Pancreas (tissue), 10 donors: ENCODE measurements around the gene PHF12. TPM values are rescaled to one million over a fixed set of nuclear protein-coding genes. Genes with fewer than 3 reads are reported as not detected.
A peak's percentile ranks its signal among the peaks of the same experiment; 100 is the strongest.

ENCODE experiments used
- ATAC-seq, 4 donors: fragments of 200-7000 bp; cut with Tn5 transposase; one replicate each; pipeline versions ENCODE4 v1.8.0 to v1.9.1; 2020; ENCODE audit warnings: mild to moderate bottlenecking in 4 of 4, moderate library complexity in 4 of 4
- DNase-seq, 6 donors: peaks; one replicate each; pipeline ENCODE4 v3.0.0-alpha.2; 2020
- FAIRE-seq: peaks from 2 replicates; lab custom pipeline; 2012; peaks lifted over from hg19 to GRCh38; lab: Jason Lieb, UNC
- H3K27ac ChIP-seq, 4 donors: fragments of 200-600 bp; sonication (generic); 1 replicate in 3 of 4; 2 replicates in 1 of 4; pipeline versions ENCODE4 v1.5.0 to v1.8.0; 2020
- H3K27me3 ChIP-seq, 4 donors: fragments of 200-600 bp; one replicate each; pipeline ENCODE4 v1.8.0; 2021
- H3K36me3 ChIP-seq, 3 donors: fragments of 200-600 bp; sonication (generic) in 1 of 3; one replicate each; pipeline versions ENCODE4 v1.5.0 to v1.8.0; 2020 to 2021
- H3K4me1 ChIP-seq, 3 donors: fragments of 200-600 bp; one replicate each; pipeline ENCODE4 v1.8.0; 2021
- H3K4me3 ChIP-seq, 4 donors: fragments of 200-600 bp; sonication (generic) in 2 of 4; one replicate each; pipeline versions ENCODE4 v1.5.0 to v1.8.0; 2020 to 2021
- H3K9me3 ChIP-seq, 4 donors: fragments of 200-600 bp; one replicate each; pipeline ENCODE4 v1.8.0; 2021
- CTCF ChIP-seq, 4 donors: fragments of 200-600 bp; sonication (generic) in 3 of 4; IDR thresholded peaks; one replicate each; pipeline versions ENCODE4 v1.5.0 to v1.8.0; 2021; ENCODE audit warnings: antibody characterized with exemption in 4 of 4
- WGBS, 2 donors: extraction: QIAGEN DNeasy Blood & Tissue Kit; methylation state at CpG; one replicate each; pipeline ENCODE4 v1.1.7; 2013; 5-methylcytosine and 5-hydroxymethylcytosine counted together
- intact Hi-C, 3 donors: fragments of 100-400 bp; cut with DNase I; formaldehyde crosslinking; loops; one replicate each; pipeline versions ENCODE4 v1.11.1 to v1.14.2; 2022
- polyA plus RNA-seq, 2 donors: library from polyadenylated mRNA; stranded (reverse); fragments of 200-250 nt; gene quantifications; one replicate each; pipeline ENCODE4 v1.2.3, GENCODE V29; 2013
- total RNA-seq, 6 donors: library from RNA; stranded (reverse); fragmentation: NEBNext Ultra II Directional in 4 of 6; extraction: Animal tissue kit (Norgen Biotek cat#: 25700) in 4 of 6; gene quantifications; one replicate each; pipeline versions ENCODE4 v1.2.1 to v1.2.4, GENCODE V29; 2021 to 2023
- donor health status: healthy with polysubstance abuse.
- donor health status: DM: no; HTN: no; CAD: no; lungs with moderate emphysema.
- donor health status: DM: no; HTN: no; CAD: no.
- donor health status: control.
- donor health status: control.
- donor health status: Bipolar disorder and iron deficiency.
- donor health status: DM: yes; HTN: yes; CAD: no.
- donor health status: DM: no; HTN: no; CAD: no.
- donor health status: DM: no; HTN: no; CAD: no.
- donor health status: DM: yes; HTN: yes; CAD: no.

PHF12 gene
- total and polyA plus RNA-seq, 8 donors = 19.9 to 31.6 (median 25.6) TPM

GRCh38 chr17:28908640-28909167 lies 42.6 kb downstream of the PHF12 start:
- FAIRE-seq = peak; percentile 23
- H3K4me3 ChIP-seq = no peak overlapping the region
- peak in 1 of 6 donors; percentile 39 for DNase-seq
- peaks cover 0 to 5% (median 0%) of the 10 kb centered on the region in 3 donors for H3K4me1 ChIP-seq
- 58% methylated on average over 6 of the region's 6 CpGs for WGBS, 2 donors
- peak in 3 of 4 donors; percentile 31 to 44 (median 32) for ATAC-seq
- no peaks in the 10 kb centered on the region for H3K27me3 ChIP-seq
- no peaks in the 10 kb centered on the region for H3K9me3 ChIP-seq
- no peak overlapping the region for H3K27ac ChIP-seq
- peaks cover 6 to 69% (median 52%) of the 10 kb centered on the region in 3 donors for H3K36me3 ChIP-seq
- intact Hi-C loops = loop anchor here in 2 of 3 donors (5.0 to 10.0 kb wide), 2 partner anchors 141 to 144 kb away; no protein-coding TSS in a partner anchor
- TF ChIP-seq CTCF (IDR thresholded peaks at IDR 0.05) = no peak

GRCh38 chr17:28907709-28908475 lies 43.4 kb downstream of the PHF12 start:
- Histone ChIP-seq H3K36me3 (peaks cover 6 to 61% (median 43%) of the 10 kb centered on the region in 3 donors), H3K9me3 (no peaks in the 10 kb centered on the region), H3K4me1 (peaks cover 0 to 5% (median 0%) of the 10 kb centered on the region in 3 donors), H3K27me3 (no peaks in the 10 kb centered on the region), H3K27ac (no peak overlapping the region), H3K4me3 (no peak overlapping the region)
- FAIRE-seq (no peak), ATAC-seq (no peak), DNase-seq (no peak)
- WGBS, 2 donors = 82 to 89% methylated on average over 3 of the region's 3 CpGs
- no peak for TF ChIP-seq CTCF (IDR thresholded peaks at IDR 0.05)
- intact Hi-C loops = loop anchor here in 2 of 3 donors (5.0 to 10.0 kb wide), 2 partner anchors 141 to 143 kb away; no protein-coding TSS in a partner anchor

GRCh38 chr17:28906706-28907438 lies 44.4 kb downstream of the PHF12 start:
- TF ChIP-seq CTCF (IDR thresholded peaks at IDR 0.05) = no peak
- H3K27ac ChIP-seq = no peak overlapping the region
- no peak for FAIRE-seq
- 81 to 89% methylated on average over 7 of the region's 7 CpGs for WGBS, 2 donors
- intact Hi-C loops = loop anchor here in 2 of 3 donors (5.0 to 10.0 kb wide), 2 partner anchors 140 to 142 kb away; no protein-coding TSS in a partner anchor
- no peaks in the 10 kb centered on the region for H3K27me3 ChIP-seq
- H3K4me3 ChIP-seq = no peak overlapping the region
- no peaks in the 10 kb centered on the region for H3K9me3 ChIP-seq
- peaks cover 6 to 51% (median 39%) of the 10 kb centered on the region in 3 donors for H3K36me3 ChIP-seq
- no peak for DNase-seq
- no peak for ATAC-seq
- peaks cover 1 to 4% (median 3%) of the 10 kb centered on the region in 3 donors for H3K4me1 ChIP-seq

- Histone ChIP-seq H3K27ac (no peak overlapping the region), H3K4me1 (peaks cover 6 to 7% (median 6%) of the 10 kb centered on the region in 3 donors), H3K4me3 (no peak overlapping the region), H3K27me3 (no peaks in the 10 kb centered on the region), H3K36me3 (peaks cover 6 to 45% (median 34%) of the 10 kb centered on the region in 3 donors), H3K9me3 (no peaks in the 10 kb centered on the region)
- TF ChIP-seq CTCF (IDR thresholded peaks at IDR 0.05) = no peak
- intact Hi-C loops = loop anchor here in 2 of 3 donors (5.0 to 10.0 kb wide), 2 partner anchors 139 to 141 kb away; no protein-coding TSS in a partner anchor
- ATAC-seq (no peak), FAIRE-seq (no peak), DNase-seq (no peak)
- 74 to 75% methylated on average over 9 of the region's 9 CpGs for WGBS, 2 donors
Observed at GRCh38 chr17:28906276-28906675, 45.0 kb downstream of the PHF12 start.
